ENCODE results near the gene NTHL1. TPM values are rescaled to one million over a fixed set of nuclear protein-coding genes. Genes with fewer than 3 reads are reported as not detected.
A peak's percentile ranks its signal among the peaks of the same experiment; 100 is the strongest.

The NTHL1 gene
- total and polyA plus RNA-seq, 10 of the 15 experiments (the other 5 are each of a cell fraction or from before 2014, with no cell fraction given), result 0.85 to 54.7 (median 39.0) TPM

GRCh38 chr16:2023092-2024031 lies 24.3 kb downstream of the NTHL1 start (continued):
- no peak for TF ChIP-seq PAX8 (IDR thresholded peaks at IDR 0.05)
- TF ChIP-seq KDM1A (IDR thresholded peaks at IDR 0.05; ENCODE audit: borderline replicate concordance), result no peak
- TF ChIP-seq ZNF622 (IDR thresholded peaks at IDR 0.05), result no peak
- TF ChIP-seq E4F1 (IDR thresholded peaks at IDR 0.05; ENCODE audit: borderline replicate concordance, partially characterized antibody), result no peak
- TF ChIP-seq BCL3 (IDR thresholded peaks at IDR 0.05; ENCODE audit: borderline replicate concordance, insufficient read depth, low read depth, low read length, poor library complexity, severe bottlenecking), result no peak
- TF ChIP-seq ETV6 (conservative IDR thresholded peaks at IDR 0.05 in 1 of 2, IDR thresholded peaks at IDR 0.05 in 1 of 2; ENCODE audit: borderline replicate concordance in 1 of 2, low read depth in 1 of 2), result no peak
- TF ChIP-seq E2F4 (IDR thresholded peaks at IDR 0.05; ENCODE audit: low read depth, low read length), result 0 out of 2 replicates have a peak, but pooled peaks have one; percentile 9
- TF ChIP-seq CBX5 (IDR thresholded peaks at IDR 0.05; ENCODE audit: low read depth), result no peak
- TF ChIP-seq NKRF (conservative IDR thresholded peaks at IDR 0.05), result no peak
- 0 out of 2 replicates have a peak, but pooled peaks have one; percentile 11 for TF ChIP-seq PAX5 (IDR thresholded peaks at IDR 0.05; ENCODE audit: borderline replicate concordance, low read depth, low read length)
- TF ChIP-seq TCF3 (IDR thresholded peaks at IDR 0.05; ENCODE audit: borderline replicate concordance, insufficient read depth, low read depth, low read length), result 0 out of 2 replicates have a peak, but pooled peaks have one; percentile 22
- peak; percentile 40 for TF ChIP-seq KLF5 (IDR thresholded peaks at IDR 0.05; ENCODE audit: partially characterized antibody)
- TF ChIP-seq TAF1 (IDR thresholded peaks at IDR 0.05; ENCODE audit: borderline replicate concordance, low read depth, low read length), result no peak
- TF ChIP-seq CTCF (IDR thresholded peaks at IDR 0.05 in 2 of 3, conservative IDR thresholded peaks at IDR 0.05 in 1 of 3; ENCODE audit: control insufficient read depth in 2 of 3, extremely low read depth in 1 of 3, insufficient read depth in 1 of 3, low read depth in 3 of 3, low read length in 3 of 3), result peak; percentile 97 to 99 (median 98)
- no peak for TF ChIP-seq MAX (IDR thresholded peaks at IDR 0.05; ENCODE audit: low read depth, low read length)
- TF ChIP-seq LARP7 (IDR thresholded peaks at IDR 0.05), result no peak
- no peak for TF ChIP-seq CREM (IDR thresholded peaks at IDR 0.05; ENCODE audit: low read depth)
- no peak for TF ChIP-seq ZZZ3 (IDR thresholded peaks at IDR 0.05; ENCODE audit: control insufficient read depth, insufficient read length, low read depth)
- TF ChIP-seq CBX3 (IDR thresholded peaks at IDR 0.05; ENCODE audit: borderline replicate concordance, low read depth), result no peak
